Activated effector memory CD4-positive, alpha-beta T cell treated with Interleukin-2 at 50 U/mL for 16 hours (primary cell): Measurements from ENCODE around the gene OSBPL5.

ENCODE experiments used
- DNase-seq: peaks from one replicate; pipeline ENCODE4 v3.0.0-alpha.2; 2020

Gene OSBPL5

GRCh38 chr11:3148255-3148989, 16.7 kb downstream of the OSBPL5 start:
- no peak for DNase-seq

GRCh38 chr11:3147626-3148025, 17.5 kb downstream of the OSBPL5 start:
- no peak for DNase-seq

GRCh38 chr11:3147257-3147619, 17.9 kb downstream of the OSBPL5 start:
- no peak for DNase-seq

DNA sequence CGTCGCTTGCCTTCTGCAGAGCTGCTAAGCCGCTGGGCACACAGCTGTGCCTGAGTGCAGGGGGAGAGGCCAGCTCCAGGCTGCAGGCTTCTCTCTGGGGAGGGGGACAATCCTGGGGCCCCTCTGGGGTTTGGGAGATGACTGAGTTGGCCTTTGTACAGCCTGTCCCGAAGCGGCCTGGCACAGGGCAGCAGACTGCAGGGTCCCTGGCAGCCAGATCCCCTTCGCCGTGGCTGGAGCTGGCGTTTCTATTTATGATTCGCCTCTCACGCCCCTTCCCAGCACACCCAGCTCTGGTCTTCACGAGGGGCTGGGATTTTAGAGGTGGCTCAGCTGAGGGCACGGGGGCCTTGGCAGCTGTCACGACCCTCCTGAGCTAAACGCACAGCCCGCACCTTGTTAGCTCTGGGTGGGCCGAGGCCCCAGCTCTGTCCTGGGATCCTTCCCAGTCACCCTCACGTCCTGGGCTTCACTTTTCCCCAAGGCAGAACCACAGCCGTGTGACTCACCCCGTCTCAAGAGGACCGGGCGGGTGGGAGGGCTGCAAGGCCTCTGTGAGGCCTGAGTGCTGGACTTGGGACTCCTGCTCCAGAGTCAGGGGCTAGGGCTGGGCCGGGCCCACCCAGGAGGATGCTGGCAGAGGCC, 18.4 kb downstream of the OSBPL5 start:
- DNase-seq: no peak

DNA sequence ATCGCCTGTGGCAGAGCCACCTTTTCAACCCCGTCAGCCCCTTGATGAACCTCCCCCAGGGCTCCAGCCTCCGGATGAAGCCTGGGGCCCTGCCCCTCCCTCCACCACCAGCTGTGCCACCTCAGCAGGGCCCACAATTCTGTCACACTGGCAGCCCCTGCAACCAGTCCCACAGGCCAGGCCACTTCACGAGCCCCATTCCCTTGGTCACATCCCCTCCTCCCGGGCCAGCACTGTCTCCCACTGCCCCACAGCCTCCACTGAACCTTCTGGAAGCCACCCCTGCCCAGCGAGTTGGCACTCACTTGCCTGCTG, 19.9 kb downstream of the OSBPL5 start:
- DNase-seq: no peak

DNA sequence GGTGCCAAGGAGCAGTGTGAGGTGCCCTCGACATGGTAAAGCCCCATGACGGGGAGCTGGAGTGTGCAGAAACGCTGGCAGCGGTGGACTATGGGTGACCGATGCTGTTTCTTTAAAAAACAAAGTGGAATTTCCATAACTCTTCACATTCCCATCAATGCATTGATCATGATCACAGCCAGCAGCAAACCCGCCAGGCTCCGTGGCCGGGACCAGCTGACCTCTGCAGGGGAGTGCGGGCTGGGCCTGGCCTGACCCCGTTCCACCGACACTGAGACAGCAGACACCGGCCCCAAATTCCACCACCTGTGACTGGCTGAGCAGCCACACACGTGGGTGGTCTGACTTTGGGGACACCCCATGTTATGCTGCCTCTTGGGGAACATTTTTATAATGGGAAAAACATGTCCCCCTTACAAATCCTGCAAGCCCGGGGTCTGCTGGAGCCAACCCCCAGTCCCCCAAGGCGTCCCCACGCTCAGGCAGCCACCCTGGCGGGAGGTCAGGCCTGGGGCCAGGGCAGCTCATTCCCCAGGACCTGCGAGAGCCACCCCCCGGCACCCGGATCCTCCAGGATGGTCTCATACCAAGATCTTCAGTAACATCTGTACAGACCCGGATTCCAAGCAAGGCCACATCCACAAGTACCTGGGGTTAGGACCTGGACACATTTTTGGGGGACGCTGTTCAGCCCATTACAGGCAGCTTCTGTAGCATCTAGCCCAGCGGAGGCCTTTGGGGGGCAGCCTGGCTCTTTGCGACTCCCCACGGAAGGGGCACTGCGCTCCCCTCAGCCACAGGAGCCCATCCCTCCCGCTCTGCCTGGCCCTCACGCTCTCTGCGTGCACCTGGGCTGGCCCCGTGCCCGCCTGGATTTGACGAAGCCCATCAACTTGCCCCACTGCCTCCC, 20.6 kb downstream of the OSBPL5 start:
- no peak for DNase-seq

- no peak for DNase-seq
These were observed 21.8 kb downstream of the OSBPL5 start for GRCh38 chr11:3143136-3143880.

DNA sequence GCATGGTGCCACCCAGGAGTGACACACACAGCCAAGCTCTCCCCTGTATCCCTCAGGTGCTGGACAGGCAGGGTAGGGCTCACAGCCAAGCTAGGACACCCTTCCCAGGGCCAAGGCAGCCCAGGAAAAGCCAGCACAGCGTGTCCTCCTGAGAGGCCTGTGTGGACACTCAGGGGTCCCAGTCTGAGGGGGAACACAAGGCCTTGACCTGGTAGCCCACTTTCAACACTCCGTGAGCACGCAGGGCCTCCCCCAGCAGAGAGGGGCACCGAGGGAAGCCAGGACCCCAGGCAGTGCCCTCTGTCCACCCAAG, 24.9 kb downstream of the OSBPL5 start:
- DNase-seq: no peak

- DNase-seq: no peak
These were observed 25.4 kb downstream of the OSBPL5 start for GRCh38 chr11:3139481-3140290.

GRCh38 chr11:3139086-3139440, 26.0 kb downstream of the OSBPL5 start:
- no peak for DNase-seq

GRCh38 chr11:3138178-3139085, 26.7 kb downstream of the OSBPL5 start:
- DNase-seq: no peak

DNA sequence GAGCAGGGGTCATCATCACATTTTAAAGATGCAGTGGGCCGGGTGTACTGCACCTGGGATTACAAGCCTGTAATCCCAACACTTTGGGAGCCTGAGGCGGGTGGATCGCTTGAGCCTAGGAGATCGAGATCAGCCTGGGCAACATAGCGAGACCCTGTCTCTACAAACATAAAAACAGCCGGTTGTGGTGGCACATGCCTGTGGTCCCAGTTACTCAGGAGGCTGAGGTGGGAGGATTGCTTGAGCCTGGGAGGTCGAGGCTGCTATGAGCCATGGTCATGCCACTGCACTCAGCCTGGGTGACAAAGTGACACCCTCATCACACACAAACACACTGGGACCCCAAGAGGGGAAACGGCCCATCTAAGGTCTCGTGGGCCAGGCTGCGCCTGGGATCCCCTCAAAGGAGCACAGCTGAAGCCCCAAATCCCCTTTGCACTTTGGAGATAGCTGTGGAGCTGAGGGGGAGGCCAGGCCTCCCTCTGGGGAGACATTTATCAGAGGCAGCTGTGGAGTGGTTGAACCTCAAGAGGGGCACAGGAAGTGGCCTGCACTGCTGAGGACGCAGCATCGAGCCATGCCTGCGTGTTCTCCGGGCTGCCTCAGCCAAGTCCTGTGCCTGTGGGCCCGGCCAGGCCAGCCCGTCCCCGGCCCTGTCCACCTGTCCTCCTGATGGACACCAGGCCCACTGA, 27.5 kb downstream of the OSBPL5 start:
- no peak for DNase-seq

DNA sequence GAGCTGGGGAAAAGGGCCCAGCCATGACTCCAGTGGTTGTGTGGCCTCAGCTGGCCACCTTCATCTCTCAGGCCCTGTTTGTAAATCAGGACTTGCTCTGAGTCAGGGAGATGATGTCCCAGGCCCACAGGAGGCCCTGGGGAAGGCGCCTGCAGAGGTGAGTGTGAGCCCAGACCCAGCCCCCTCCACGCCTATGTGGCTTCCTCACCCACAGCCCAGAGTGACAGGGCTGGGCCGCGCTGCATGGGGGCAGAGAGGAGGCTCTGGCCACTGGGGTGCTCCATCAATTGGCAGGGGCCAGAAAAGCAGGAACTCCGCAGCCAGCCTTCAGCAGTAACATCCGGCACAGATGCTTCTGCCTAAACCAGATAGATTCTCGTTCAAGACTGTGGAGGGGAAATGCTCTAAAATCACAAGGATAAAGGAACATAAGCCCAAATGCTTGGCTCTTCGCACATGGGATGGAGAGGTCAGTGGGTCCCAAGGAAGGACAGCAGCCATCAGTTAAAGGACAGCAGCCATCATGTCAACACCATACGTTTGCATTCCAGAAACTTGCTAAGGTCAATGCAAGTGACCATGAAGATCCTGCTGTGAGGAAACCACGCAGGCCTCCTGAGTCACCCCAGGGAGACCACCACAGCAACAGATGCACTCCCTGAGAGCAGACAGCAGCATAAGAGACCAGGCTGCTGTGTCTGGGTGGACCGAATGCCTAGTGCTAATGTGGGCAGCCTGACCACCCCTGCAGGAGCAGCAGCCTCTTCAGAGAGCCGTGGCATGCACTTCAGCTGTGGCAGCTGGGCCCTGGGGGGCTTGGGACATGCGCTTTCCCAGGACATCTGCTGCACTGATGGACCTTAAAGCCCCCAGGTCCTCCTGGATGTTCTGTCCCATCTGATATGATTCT, 28.3 kb downstream of the OSBPL5 start:
- no peak for DNase-seq

- no peak for DNase-seq
These were observed 29.3 kb downstream of the OSBPL5 start for GRCh38 chr11:3135481-3136440.

GRCh38 chr11:3134651-3135480, 30.2 kb downstream of the OSBPL5 start:
- no peak for DNase-seq

DNA sequence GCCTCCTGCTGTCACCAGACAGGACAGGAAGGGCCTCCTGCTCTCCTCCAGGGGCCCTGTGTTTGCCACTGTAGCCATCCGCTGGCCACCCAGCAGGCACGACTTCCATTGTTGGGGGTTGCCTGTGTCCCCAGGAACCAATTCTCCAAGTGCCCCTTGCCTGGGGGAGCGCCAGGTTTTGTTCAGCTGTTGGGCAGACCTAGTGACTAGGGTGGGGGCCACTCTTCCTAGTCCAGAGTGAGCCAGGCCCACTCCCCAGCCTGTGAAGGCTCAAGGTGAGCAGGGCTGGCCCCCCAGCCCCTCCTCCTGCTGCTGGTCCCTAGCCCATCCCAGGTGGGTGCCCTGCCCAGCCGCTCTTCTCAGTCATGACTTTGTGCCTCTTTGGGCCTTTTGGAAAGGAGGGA, 30.9 kb downstream of the OSBPL5 start:
- DNase-seq: no peak
